Parathyroid adenoma (tissue), 2 donors: ENCODE results near the gene PDE4D.

Experiments used
- H2AFZ ChIP-seq: fragments of 300-600 bp; sonication (generic); one replicate; pipeline ENCODE4 v1.7.0; 2017; ENCODE audit warnings: antibody characterized with exemption, mild to moderate bottlenecking
- H3K27ac ChIP-seq: fragments of 300-600 bp; sonication (generic); one replicate; pipeline ENCODE4 v1.7.0; 2017
- H3K27me3 ChIP-seq: fragments of 300-600 bp; sonication (generic); one replicate; pipeline ENCODE4 v1.7.0; 2017; ENCODE audit warnings: low read length; ENCODE audit not compliant: control insufficient read depth, insufficient read depth
- H3K36me3 ChIP-seq: fragments of 300-600 bp; sonication (generic); one replicate; pipeline ENCODE4 v1.7.0; 2017; ENCODE audit warnings: low read length; ENCODE audit not compliant: control insufficient read depth, insufficient read depth
- H3K4me1 ChIP-seq: fragments of 300-600 bp; sonication (generic); one replicate; pipeline ENCODE4 v1.7.0; 2017; ENCODE audit warnings: control low read depth
- H3K4me2 ChIP-seq: fragments of 300-600 bp; sonication (generic); one replicate; pipeline ENCODE4 v1.7.0; 2017; ENCODE audit warnings: low read length
- H3K4me3 ChIP-seq: fragments of 300-600 bp; sonication (generic); one replicate; pipeline ENCODE4 v1.7.0; 2017; ENCODE audit warnings: low read depth, low read length
- H3K79me2 ChIP-seq: fragments of 300-600 bp; sonication (generic); one replicate; pipeline ENCODE4 v1.7.0; 2017; ENCODE audit warnings: control low read depth
- H3K9ac ChIP-seq: fragments of 300-600 bp; sonication (generic); one replicate; pipeline ENCODE4 v1.7.0; 2017; ENCODE audit warnings: mild to moderate bottlenecking
- H3K9me3 ChIP-seq: fragments of 300-600 bp; sonication (generic); one replicate; pipeline ENCODE4 v1.7.0; 2017; ENCODE audit warnings: low read length; ENCODE audit not compliant: control insufficient read depth
- TF ChIP-seq, protein P1 (sequence below): fragments of 300-600 bp; sonication (generic); IDR thresholded peaks from one replicate; pipeline ENCODE4 v1.7.0; 2017; ENCODE audit warnings: antibody characterized with exemption, mild to moderate bottlenecking
- donor health status: primary hyperparathyroidism.

Gene PDE4D

DNA sequence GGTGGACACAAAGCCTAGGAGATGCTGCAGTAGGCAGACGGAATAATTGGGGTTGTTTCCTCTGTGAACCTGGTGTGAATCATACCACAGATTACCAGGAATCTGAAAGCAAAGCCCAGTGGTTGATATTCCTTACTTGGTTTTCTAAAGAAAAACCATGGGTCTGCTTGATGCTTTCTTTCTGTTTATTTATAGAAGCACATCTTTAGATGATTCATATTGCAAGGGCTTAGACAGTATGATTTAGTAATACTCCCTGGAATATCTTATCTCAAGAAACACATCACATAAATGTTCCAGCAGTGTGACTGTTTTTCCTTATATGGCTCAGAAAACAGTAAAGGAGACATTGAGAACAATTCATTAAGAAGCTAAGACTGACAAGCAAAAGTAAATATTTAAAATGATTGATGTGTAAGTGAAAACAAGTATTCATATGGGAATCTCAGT, 687.4 kb downstream of the PDE4D start:
- Histone ChIP-seq H3K27ac (no peak overlapping the region), H3K4me3 (no peak overlapping the region), H3K27me3 (no peaks in the 10 kb centered on the region), H3K9me3 (no peaks in the 10 kb centered on the region), H3K4me2 (no peak overlapping the region), H3K9ac (no peak overlapping the region), H3K4me1 (peaks cover 2% of the 10 kb centered on the region), H3K36me3 (no peaks in the 10 kb centered on the region), H2AFZ (no peak overlapping the region), H3K79me2 (no peaks in the 10 kb centered on the region)
- TF ChIP-seq, protein P1, sequence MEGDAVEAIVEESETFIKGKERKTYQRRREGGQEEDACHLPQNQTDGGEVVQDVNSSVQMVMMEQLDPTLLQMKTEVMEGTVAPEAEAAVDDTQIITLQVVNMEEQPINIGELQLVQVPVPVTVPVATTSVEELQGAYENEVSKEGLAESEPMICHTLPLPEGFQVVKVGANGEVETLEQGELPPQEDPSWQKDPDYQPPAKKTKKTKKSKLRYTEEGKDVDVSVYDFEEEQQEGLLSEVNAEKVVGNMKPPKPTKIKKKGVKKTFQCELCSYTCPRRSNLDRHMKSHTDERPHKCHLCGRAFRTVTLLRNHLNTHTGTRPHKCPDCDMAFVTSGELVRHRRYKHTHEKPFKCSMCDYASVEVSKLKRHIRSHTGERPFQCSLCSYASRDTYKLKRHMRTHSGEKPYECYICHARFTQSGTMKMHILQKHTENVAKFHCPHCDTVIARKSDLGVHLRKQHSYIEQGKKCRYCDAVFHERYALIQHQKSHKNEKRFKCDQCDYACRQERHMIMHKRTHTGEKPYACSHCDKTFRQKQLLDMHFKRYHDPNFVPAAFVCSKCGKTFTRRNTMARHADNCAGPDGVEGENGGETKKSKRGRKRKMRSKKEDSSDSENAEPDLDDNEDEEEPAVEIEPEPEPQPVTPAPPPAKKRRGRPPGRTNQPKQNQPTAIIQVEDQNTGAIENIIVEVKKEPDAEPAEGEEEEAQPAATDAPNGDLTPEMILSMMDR, result no peak

DNA sequence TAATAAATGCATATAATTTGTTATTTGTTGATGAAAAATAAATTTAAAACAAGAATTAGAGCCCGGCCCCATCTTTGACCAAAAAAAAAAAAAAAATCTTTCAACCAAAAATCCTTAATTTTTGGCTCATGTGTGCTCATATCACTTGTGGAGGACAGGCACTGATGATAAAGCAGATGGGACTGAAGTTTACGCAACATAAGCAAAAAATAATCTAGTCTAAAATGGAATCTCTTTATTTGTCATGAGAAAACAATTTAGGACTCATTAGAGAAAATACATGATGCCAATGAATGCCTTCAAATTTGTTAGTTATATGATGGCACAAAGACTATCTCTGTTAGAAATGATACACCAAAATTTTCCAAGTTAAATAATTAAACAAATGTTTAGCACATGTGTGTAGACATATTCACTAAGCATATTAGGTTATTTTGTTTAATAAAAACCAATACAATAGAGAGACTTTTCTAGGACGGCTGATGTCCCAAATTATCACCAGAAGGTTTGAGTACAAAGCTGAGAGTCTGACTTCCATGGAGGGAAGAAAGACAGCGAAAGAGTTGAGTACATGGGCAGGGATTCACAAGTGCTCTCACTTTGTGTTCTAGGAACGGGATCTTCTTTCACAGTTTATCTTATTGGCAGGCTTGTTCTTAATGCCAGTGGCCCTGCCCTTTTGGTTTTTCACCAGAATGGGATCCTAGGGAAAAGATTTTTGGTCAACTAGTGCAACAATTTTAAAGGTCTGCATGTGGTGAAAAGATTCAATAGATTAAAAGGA, 689.2 kb downstream of the PDE4D start:
- TF ChIP-seq, protein P1, result no peak
- H3K9ac ChIP-seq, result no peak overlapping the region
- H3K27ac ChIP-seq, result no peak overlapping the region
- H2AFZ ChIP-seq, result no peak overlapping the region
- no peaks in the 10 kb centered on the region for H3K27me3 ChIP-seq
- no peaks in the 10 kb centered on the region for H3K9me3 ChIP-seq
- H3K4me2 ChIP-seq, result no peak overlapping the region
- no peak overlapping the region for H3K4me3 ChIP-seq
- no peaks in the 10 kb centered on the region for H3K36me3 ChIP-seq
- peaks cover 2% of the 10 kb centered on the region for H3K4me1 ChIP-seq
- H3K79me2 ChIP-seq, result no peaks in the 10 kb centered on the region

DNA sequence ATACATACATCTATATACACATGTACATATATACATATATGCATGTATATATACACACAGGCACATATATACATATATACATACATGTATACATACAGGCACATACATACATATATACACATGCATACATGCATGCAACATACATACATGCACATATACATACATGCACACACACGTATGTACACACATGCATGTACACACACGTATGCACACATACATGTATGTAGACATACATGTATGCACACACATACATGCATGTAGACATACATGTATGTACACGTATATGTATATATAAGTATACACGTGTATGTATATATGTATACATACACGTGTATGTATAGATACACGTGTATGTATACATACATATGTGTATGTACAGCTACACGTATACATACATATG, 693.7 kb downstream of the PDE4D start:
- TF ChIP-seq, protein P1, result no peak
- no peak overlapping the region for H3K9ac ChIP-seq
- no peak overlapping the region for H3K27ac ChIP-seq
- no peaks in the 10 kb centered on the region for H3K79me2 ChIP-seq
- no peaks in the 10 kb centered on the region for H3K36me3 ChIP-seq
- H3K27me3 ChIP-seq, result no peaks in the 10 kb centered on the region
- no peak overlapping the region for H3K4me3 ChIP-seq
- H3K4me1 ChIP-seq, result peaks cover 1% of the 10 kb centered on the region
- no peak overlapping the region for H3K4me2 ChIP-seq
- no peaks in the 10 kb centered on the region for H3K9me3 ChIP-seq
- no peak overlapping the region for H2AFZ ChIP-seq

DNA sequence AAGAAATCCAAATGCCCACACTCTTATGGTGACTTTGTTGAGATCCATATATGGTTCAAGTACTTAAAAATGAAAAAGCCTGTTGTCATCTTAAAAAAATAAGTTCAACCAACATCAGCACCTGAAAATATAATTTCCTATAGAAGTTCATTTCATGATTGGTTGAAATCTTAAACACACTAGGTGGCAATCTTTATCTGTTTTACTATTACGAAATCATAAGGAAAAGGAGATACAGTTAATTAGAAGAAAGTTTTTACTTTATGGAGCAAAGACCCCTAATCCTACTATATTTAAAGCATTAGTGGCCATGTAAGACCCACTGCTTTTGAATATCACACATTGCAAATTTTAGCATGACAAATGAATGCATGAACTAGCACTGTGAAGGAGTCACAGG, 694.7 kb downstream of the PDE4D start:
- Histone ChIP-seq H3K27ac (no peak overlapping the region), H3K4me3 (no peak overlapping the region), H2AFZ (no peak overlapping the region), H3K4me2 (no peak overlapping the region), H3K4me1 (no peaks in the 10 kb centered on the region), H3K79me2 (no peaks in the 10 kb centered on the region), H3K36me3 (no peaks in the 10 kb centered on the region), H3K27me3 (no peaks in the 10 kb centered on the region), H3K9ac (no peak overlapping the region), H3K9me3 (no peaks in the 10 kb centered on the region)
- TF ChIP-seq, protein P1, result no peak

DNA sequence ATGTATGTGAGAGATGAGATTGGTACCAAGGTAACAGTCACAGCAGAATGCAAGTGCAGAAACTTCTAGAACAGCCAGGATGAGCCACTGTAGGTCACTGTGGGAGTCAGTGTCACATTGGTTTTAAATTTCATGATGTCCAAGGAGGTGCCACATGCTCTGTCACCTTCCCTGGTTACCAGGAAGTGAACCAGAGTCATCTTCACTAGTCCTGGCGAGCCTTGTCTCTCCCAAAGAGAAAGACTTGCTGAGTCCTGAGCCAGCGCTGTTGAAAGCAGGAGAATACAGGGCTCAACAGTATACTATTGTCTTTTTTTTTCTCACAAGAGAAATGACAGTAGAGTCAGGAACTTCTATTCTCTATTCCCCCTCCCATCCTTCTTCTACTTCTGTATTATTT, 695.2 kb downstream of the PDE4D start:
- Histone ChIP-seq H3K79me2 (no peaks in the 10 kb centered on the region), H3K27ac (no peak overlapping the region), H3K9ac (no peak overlapping the region), H2AFZ (no peak overlapping the region), H3K27me3 (no peaks in the 10 kb centered on the region), H3K36me3 (no peaks in the 10 kb centered on the region), H3K4me3 (no peak overlapping the region), H3K4me1 (no peaks in the 10 kb centered on the region), H3K4me2 (no peak overlapping the region), H3K9me3 (no peaks in the 10 kb centered on the region)
- TF ChIP-seq, protein P1, result no peak
